HEK293 (cell line): ENCODE data around the gene ODF2.

ENCODE experiments used
- YY1 ChIP-seq: fragments of 450-650 bp; formaldehyde crosslinking; IDR thresholded peaks from 2 replicates; pipeline ENCODE4 v1.5.1; 2018; ENCODE audit warnings: missing biosample characterization, missing genetic modification characterization
- YY2 ChIP-seq: fragments of 450-650 bp; formaldehyde crosslinking; IDR thresholded peaks from 2 replicates; pipeline ENCODE4 v1.5.1; 2016; ENCODE audit warnings: missing biosample characterization, missing genetic modification characterization
- ZBTB7A ChIP-seq: fragments of 450-650 bp; formaldehyde crosslinking; IDR thresholded peaks from 2 replicates; pipeline ENCODE4 v1.5.1; 2016; ENCODE audit warnings: low read depth, missing biosample characterization, missing genetic modification characterization
- ZNF133 ChIP-seq: fragments of 450-650 bp; formaldehyde crosslinking; IDR thresholded peaks from 2 replicates; pipeline ENCODE4 v1.5.1; 2016; ENCODE audit warnings: missing biosample characterization, missing genetic modification characterization
- ZNF324 ChIP-seq: fragments of 450-650 bp; formaldehyde crosslinking; IDR thresholded peaks from 2 replicates; pipeline ENCODE4 v1.5.1; 2016; ENCODE audit warnings: missing biosample characterization, missing genetic modification characterization
- ZNF549 ChIP-seq: fragments of 450-650 bp; IDR thresholded peaks from 2 replicates; pipeline ENCODE4 v1.5.1; 2018; ENCODE audit warnings: missing biosample characterization, missing genetic modification characterization, mild to moderate bottlenecking, inconsistent platforms, moderate library complexity
- ZNF561 ChIP-seq: fragments of 450-650 bp; IDR thresholded peaks from 2 replicates; pipeline ENCODE4 v1.5.1; 2018; ENCODE audit warnings: missing biosample characterization, missing genetic modification characterization, borderline replicate concordance
- ZSCAN16 ChIP-seq: fragments of 450-650 bp; formaldehyde crosslinking; IDR thresholded peaks from 2 replicates; pipeline ENCODE4 v1.5.1; 2016; ENCODE audit warnings: missing biosample characterization, missing genetic modification characterization
- ZSCAN30 ChIP-seq: fragments of 450-650 bp; IDR thresholded peaks from 2 replicates; pipeline ENCODE4 v1.5.1; 2018; ENCODE audit warnings: missing biosample characterization, mild to moderate bottlenecking, missing genetic modification characterization, moderate library complexity
- TF ChIP-seq, protein P1 (sequence below): fragments of 450-650 bp; formaldehyde crosslinking; IDR thresholded peaks from 2 replicates; pipeline ENCODE4 v1.5.1; 2016; ENCODE audit warnings: missing biosample characterization, missing genetic modification characterization
- TF ChIP-seq, protein P2 (sequence below): fragments of 450-650 bp; formaldehyde crosslinking; IDR thresholded peaks from 2 replicates; pipeline ENCODE4 v1.5.1; 2016; ENCODE audit warnings: missing biosample characterization, missing genetic modification characterization, borderline replicate concordance
- TF ChIP-seq, protein P3 (sequence below): fragments of 450-650 bp; formaldehyde crosslinking; IDR thresholded peaks from 2 replicates; pipeline ENCODE4 v1.5.1; 2016; ENCODE audit warnings: missing biosample characterization, missing genetic modification characterization

DNA sequence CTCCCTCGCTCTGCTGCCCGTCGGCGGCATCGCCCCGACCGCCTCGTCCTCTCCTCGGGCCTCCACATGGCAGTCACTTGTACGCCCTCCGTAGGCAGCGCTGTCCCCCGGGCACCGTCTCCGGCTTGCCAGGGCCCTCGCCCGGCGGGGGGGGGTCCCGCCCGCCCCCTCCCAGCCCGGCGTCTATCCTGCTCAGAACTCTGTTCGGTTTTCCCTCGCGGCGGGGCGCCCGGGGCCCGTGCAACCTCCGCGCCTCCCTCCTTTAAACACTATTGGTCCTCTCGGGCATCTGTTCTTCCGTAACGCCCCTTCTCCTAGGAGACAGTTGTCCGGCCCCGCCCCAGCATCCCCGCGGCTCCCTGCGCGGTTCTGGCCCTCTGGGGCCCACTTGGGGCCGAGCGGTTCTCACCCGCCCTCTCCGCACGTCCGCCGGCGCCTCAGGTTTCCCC lies 831 bp downstream of the ODF2 start:
- TF ChIP-seq, protein P1, sequence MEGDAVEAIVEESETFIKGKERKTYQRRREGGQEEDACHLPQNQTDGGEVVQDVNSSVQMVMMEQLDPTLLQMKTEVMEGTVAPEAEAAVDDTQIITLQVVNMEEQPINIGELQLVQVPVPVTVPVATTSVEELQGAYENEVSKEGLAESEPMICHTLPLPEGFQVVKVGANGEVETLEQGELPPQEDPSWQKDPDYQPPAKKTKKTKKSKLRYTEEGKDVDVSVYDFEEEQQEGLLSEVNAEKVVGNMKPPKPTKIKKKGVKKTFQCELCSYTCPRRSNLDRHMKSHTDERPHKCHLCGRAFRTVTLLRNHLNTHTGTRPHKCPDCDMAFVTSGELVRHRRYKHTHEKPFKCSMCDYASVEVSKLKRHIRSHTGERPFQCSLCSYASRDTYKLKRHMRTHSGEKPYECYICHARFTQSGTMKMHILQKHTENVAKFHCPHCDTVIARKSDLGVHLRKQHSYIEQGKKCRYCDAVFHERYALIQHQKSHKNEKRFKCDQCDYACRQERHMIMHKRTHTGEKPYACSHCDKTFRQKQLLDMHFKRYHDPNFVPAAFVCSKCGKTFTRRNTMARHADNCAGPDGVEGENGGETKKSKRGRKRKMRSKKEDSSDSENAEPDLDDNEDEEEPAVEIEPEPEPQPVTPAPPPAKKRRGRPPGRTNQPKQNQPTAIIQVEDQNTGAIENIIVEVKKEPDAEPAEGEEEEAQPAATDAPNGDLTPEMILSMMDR (tag by site-specific recombination) = no peak
- TF ChIP-seq ZNF133 (tag by site-specific recombination) = no peak
- TF ChIP-seq ZNF324 (tag by site-specific recombination) = no peak
- no peak for TF ChIP-seq YY2 (tag by site-specific recombination)
- no peak for TF ChIP-seq ZNF549 (tag by site-specific recombination)
- TF ChIP-seq, protein P2, sequence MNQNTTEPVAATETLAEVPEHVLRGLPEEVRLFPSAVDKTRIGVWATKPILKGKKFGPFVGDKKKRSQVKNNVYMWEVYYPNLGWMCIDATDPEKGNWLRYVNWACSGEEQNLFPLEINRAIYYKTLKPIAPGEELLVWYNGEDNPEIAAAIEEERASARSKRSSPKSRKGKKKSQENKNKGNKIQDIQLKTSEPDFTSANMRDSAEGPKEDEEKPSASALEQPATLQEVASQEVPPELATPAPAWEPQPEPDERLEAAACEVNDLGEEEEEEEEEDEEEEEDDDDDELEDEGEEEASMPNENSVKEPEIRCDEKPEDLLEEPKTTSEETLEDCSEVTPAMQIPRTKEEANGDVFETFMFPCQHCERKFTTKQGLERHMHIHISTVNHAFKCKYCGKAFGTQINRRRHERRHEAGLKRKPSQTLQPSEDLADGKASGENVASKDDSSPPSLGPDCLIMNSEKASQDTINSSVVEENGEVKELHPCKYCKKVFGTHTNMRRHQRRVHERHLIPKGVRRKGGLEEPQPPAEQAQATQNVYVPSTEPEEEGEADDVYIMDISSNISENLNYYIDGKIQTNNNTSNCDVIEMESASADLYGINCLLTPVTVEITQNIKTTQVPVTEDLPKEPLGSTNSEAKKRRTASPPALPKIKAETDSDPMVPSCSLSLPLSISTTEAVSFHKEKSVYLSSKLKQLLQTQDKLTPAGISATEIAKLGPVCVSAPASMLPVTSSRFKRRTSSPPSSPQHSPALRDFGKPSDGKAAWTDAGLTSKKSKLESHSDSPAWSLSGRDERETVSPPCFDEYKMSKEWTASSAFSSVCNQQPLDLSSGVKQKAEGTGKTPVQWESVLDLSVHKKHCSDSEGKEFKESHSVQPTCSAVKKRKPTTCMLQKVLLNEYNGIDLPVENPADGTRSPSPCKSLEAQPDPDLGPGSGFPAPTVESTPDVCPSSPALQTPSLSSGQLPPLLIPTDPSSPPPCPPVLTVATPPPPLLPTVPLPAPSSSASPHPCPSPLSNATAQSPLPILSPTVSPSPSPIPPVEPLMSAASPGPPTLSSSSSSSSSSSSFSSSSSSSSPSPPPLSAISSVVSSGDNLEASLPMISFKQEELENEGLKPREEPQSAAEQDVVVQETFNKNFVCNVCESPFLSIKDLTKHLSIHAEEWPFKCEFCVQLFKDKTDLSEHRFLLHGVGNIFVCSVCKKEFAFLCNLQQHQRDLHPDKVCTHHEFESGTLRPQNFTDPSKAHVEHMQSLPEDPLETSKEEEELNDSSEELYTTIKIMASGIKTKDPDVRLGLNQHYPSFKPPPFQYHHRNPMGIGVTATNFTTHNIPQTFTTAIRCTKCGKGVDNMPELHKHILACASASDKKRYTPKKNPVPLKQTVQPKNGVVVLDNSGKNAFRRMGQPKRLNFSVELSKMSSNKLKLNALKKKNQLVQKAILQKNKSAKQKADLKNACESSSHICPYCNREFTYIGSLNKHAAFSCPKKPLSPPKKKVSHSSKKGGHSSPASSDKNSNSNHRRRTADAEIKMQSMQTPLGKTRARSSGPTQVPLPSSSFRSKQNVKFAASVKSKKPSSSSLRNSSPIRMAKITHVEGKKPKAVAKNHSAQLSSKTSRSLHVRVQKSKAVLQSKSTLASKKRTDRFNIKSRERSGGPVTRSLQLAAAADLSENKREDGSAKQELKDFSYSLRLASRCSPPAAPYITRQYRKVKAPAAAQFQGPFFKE (tag by site-specific recombination) = no peak
- TF ChIP-seq YY1 (tag by site-specific recombination) = no peak
- TF ChIP-seq ZSCAN16 (tag by site-specific recombination) = no peak
- TF ChIP-seq ZNF561 (tag by site-specific recombination) = no peak; the same call in 1 of the 2 replicates
- TF ChIP-seq ZBTB7A (tag by site-specific recombination) = no peak
- TF ChIP-seq ZSCAN30 = no peak
- TF ChIP-seq, protein P3, sequence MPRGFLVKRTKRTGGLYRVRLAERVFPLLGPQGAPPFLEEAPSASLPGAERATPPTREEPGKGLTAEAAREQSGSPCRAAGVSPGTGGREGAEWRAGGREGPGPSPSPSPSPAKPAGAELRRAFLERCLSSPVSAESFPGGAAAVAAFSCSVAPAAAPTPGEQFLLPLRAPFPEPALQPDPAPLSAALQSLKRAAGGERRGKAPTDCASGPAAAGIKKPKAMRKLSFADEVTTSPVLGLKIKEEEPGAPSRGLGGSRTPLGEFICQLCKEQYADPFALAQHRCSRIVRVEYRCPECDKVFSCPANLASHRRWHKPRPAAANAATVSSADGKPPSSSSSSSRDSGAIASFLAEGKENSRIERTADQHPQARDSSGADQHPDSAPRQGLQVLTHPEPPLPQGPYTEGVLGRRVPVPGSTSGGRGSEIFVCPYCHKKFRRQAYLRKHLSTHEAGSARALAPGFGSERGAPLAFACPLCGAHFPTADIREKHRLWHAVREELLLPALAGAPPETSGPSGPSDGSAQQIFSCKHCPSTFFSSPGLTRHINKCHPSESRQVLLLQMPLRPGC (tag by site-specific recombination) = no peak
